SH-SY5Y (cell line): ENCODE data around the gene ARHGAP18.

Experiments used
- GATA2 ChIP-seq: IDR thresholded peaks from 2 replicates; pipeline ENCODE4 v1.6.1; 2011; ENCODE audit warnings: mild to moderate bottlenecking, low read depth, low read length
- GATA3 ChIP-seq: IDR thresholded peaks from 2 replicates; pipeline ENCODE4 v1.6.1; 2011; ENCODE audit warnings: low read depth, mild to moderate bottlenecking, low read length, moderate library complexity

DNA sequence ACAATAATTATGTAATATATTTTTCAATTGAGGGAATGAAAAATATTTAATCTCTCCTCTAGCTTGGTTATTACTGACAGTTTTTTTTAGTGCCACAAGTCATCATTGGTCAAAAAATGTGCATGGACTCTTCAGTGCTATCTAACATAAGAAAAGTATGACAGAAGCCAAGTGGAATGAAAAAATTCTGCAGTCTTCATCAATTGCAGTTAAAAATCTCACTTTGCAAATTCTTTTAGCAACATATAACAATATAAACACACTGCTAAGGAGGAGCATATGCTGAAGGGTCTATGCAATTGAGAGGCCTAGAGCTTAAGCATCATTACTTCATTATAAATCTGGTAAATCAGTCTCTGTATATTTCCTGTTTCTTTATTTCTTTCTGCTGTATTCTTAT, 175.1 kb downstream of the ARHGAP18 start:
- no peak for TF ChIP-seq GATA3
- no peak for TF ChIP-seq GATA2
